Skeletal muscle tissue (tissue), 4 donors: ENCODE data around the gene RBMS2. TPM values are rescaled to one million over a fixed set of nuclear protein-coding genes. Genes with fewer than 3 reads are reported as not detected.
"Not testable (repeated sequence)": the region's sequence is repeated elsewhere in the genome, so short reads cannot be mapped to it uniquely, and the experiment has no call there.

Experiments
- H3K27ac ChIP-seq: one replicate; pipeline ENCODE4 v1.7.0; 2013; ENCODE audit warnings: mild to moderate bottlenecking, low read depth, low read length, inconsistent platforms
- H3K27me3 ChIP-seq, 3 donors: one replicate each; pipeline ENCODE4 v1.7.0; 2013; ENCODE audit warnings: low read length in 3 of 3; ENCODE audit not compliant: control insufficient read depth in 3 of 3, insufficient read depth in 3 of 3
- H3K36me3 ChIP-seq, 3 donors: one replicate each; pipeline ENCODE4 v1.7.0; 2013; ENCODE audit warnings: low read length in 3 of 3; ENCODE audit not compliant: control insufficient read depth in 3 of 3, insufficient read depth in 3 of 3
- H3K4me1 ChIP-seq, 3 donors: one replicate each; pipeline ENCODE4 v1.7.0; 2013; ENCODE audit warnings: low read length in 3 of 3, mild to moderate bottlenecking in 3 of 3; ENCODE audit not compliant: control insufficient read depth in 3 of 3, insufficient read depth in 3 of 3
- H3K4me3 ChIP-seq, 3 donors: one replicate each; pipeline ENCODE4 v1.7.0; 2013; ENCODE audit warnings: low read length in 3 of 3
- H3K9ac ChIP-seq, 3 donors: one replicate each; pipeline ENCODE4 v1.7.0; 2013; ENCODE audit warnings: low read length in 3 of 3, mild to moderate bottlenecking in 3 of 3, moderate library complexity in 2 of 3, low read depth in 1 of 3
- H3K9me3 ChIP-seq, 3 donors: one replicate each; pipeline ENCODE4 v1.7.0; 2013; ENCODE audit warnings: low read length in 3 of 3; ENCODE audit not compliant: control insufficient read depth in 3 of 3
- total RNA-seq: library from RNA; depleted of rRNA; stranded (reverse); fragments of >200 nt; gene quantifications from one replicate; pipeline ENCODE4 v1.2.3, GENCODE V29; 2014
- donor health status: Osteomylitis.

The RBMS2 gene
- total RNA-seq, 1 donor from 2014 or later, result 12.5 TPM

GRCh38 chr12:56488041-56488955, 33.3 kb upstream of the RBMS2 start, which contains the start of gene GLS2:
Gene GLS2 (minus strand): TSS chr12:56488161. CDS start chr12:56488118, 43 bp downstream.
- Histone ChIP-seq H3K4me1 (peaks cover 14 to 18% (median 14%) of the 10 kb centered on the region in 3 donors), H3K27me3 (peaks cover 24 to 38% (median 33%) of the 10 kb centered on the region in 3 donors), H3K9ac (peak within 1 kb of the TSS; percentile 48 to 71 (median 54)), H3K36me3 (no peaks in the 10 kb centered on the region), H3K9me3 (no peaks in the 10 kb centered on the region), H3K27ac (no peak within 1 kb of the TSS), H3K4me3 (peak within 1 kb of the TSS; percentile 66 to 85 (median 76))

GRCh38 chr12:56490360-56490759, 31.3 kb upstream of the RBMS2 start:
- H3K36me3 ChIP-seq, result no peaks in the 10 kb centered on the region
- no peak overlapping the region for H3K27ac ChIP-seq
- peaks cover 14 to 18% (median 14%) of the 10 kb centered on the region in 3 donors for H3K4me1 ChIP-seq
- no peak overlapping the region for H3K9ac ChIP-seq
- H3K27me3 ChIP-seq, result peaks cover 24 to 38% (median 33%) of the 10 kb centered on the region in 3 donors
- no peaks in the 10 kb centered on the region for H3K9me3 ChIP-seq
- H3K4me3 ChIP-seq, result no peak overlapping the region

- not testable (repeated sequence) for H3K9ac ChIP-seq, H3K36me3 ChIP-seq
Observed at GRCh38 chr12:56493409-56494105, 28.1 kb upstream of the RBMS2 start.

GRCh38 chr12:56494106-56494415, 27.6 kb upstream of the RBMS2 start:
- not testable (repeated sequence) for H3K9ac ChIP-seq, H3K4me1 ChIP-seq, H3K4me3 ChIP-seq, H3K9me3 ChIP-seq, H3K36me3 ChIP-seq, H3K27ac ChIP-seq
- peaks cover 19 to 22% (median 19%) of the 10 kb centered on the region in 3 donors for H3K27me3 ChIP-seq

More at GRCh38 chr12:56493409-56494105, 28.1 kb upstream of the RBMS2 start:
- peaks cover 21 to 27% (median 24%) of the 10 kb centered on the region in 3 donors for H3K27me3 ChIP-seq
- not testable (repeated sequence) for H3K4me3 ChIP-seq, H3K4me1 ChIP-seq, H3K27ac ChIP-seq, H3K9me3 ChIP-seq

- H3K9me3 ChIP-seq, H3K27ac ChIP-seq, H3K9ac ChIP-seq, H3K4me1 ChIP-seq, H3K4me3 ChIP-seq, H3K36me3 ChIP-seq: not testable (repeated sequence)
- peaks cover 16 to 19% (median 18%) of the 10 kb centered on the region in 3 donors for H3K27me3 ChIP-seq
Observed at GRCh38 chr12:56494481-56494880, 27.1 kb upstream of the RBMS2 start.

GRCh38 chr12:56496704-56497103, 24.9 kb upstream of the RBMS2 start:
- peak overlapping the region in 1 of 3 donors; percentile 22 for H3K4me3 ChIP-seq
- not testable (repeated sequence) for H3K27ac ChIP-seq, H3K4me1 ChIP-seq, H3K27me3 ChIP-seq, H3K9ac ChIP-seq, H3K36me3 ChIP-seq, H3K9me3 ChIP-seq

GRCh38 chr12:56498126-56498902, 23.3 kb upstream of the RBMS2 start:
- H3K4me1 ChIP-seq, H3K27me3 ChIP-seq, H3K4me3 ChIP-seq, H3K27ac ChIP-seq, H3K9me3 ChIP-seq, H3K9ac ChIP-seq, H3K36me3 ChIP-seq: not testable (repeated sequence)

- not testable (repeated sequence) for H3K4me3 ChIP-seq, H3K9ac ChIP-seq, H3K27ac ChIP-seq, H3K36me3 ChIP-seq, H3K4me1 ChIP-seq, H3K9me3 ChIP-seq, H3K27me3 ChIP-seq
Observed at GRCh38 chr12:56499452-56499851, 22.2 kb upstream of the RBMS2 start.

- not testable (repeated sequence) for H3K9me3 ChIP-seq, H3K27ac ChIP-seq, H3K36me3 ChIP-seq, H3K9ac ChIP-seq, H3K4me3 ChIP-seq, H3K4me1 ChIP-seq, H3K27me3 ChIP-seq
Observed at GRCh38 chr12:56499879-56500278, 21.7 kb upstream of the RBMS2 start.
